MCF 10A (cell line): Measurements from ENCODE around the gene KANK4. TPM values are rescaled to one million over a fixed set of nuclear protein-coding genes. Genes with fewer than 3 reads are reported as not detected.
"Not testable (repeated sequence)": the region's sequence is repeated elsewhere in the genome, so short reads cannot be mapped to it uniquely, and the experiment has no call there.

ENCODE experiments used
- BruUV-seq: library from RNA; stranded (reverse); fragments of 400-500 nt; replicated peaks from 2 replicates; lab custom pipeline; 2021; lab: Mats Ljungman, UMichigan
- CTCF ChIA-PET: fragments of 300-600 bp; sonication (Branson Sonifier 250); formaldehyde crosslinking; extraction: SDS; loops from one replicate; lab custom pipeline; 2021; ENCODE audit warnings: antibody characterized with exemption, inconsistent platforms; lab: Yijun Ruan, JAX
- POLR2A ChIA-PET: fragments of 300-600, 350-650 bp; sonication (Branson Sonifier 250); formaldehyde crosslinking; extraction: SDS; loops from one replicate; lab custom pipeline; 2020; ENCODE audit warnings: antibody characterized with exemption, inconsistent platforms; lab: Yijun Ruan, JAX
- DNase-seq: peaks from one replicate; pipeline ENCODE4 v3.0.0-alpha.2; 2018; ENCODE audit not compliant: unreplicated experiment
- H3K27ac Mint-ChIP-seq: one replicate; pipeline ENCODE4 v1.8.0; 2022; ENCODE audit warnings: mild to moderate bottlenecking, low read depth, mixed read lengths; ENCODE audit not compliant: unreplicated experiment
- H3K27me3 Mint-ChIP-seq: one replicate; pipeline ENCODE4 v1.8.0; 2022; ENCODE audit warnings: mixed read lengths; ENCODE audit not compliant: insufficient read depth, unreplicated experiment
- H3K36me3 Mint-ChIP-seq: one replicate; pipeline ENCODE4 v1.8.0; 2022; ENCODE audit warnings: mild to moderate bottlenecking, moderate library complexity, mixed read lengths; ENCODE audit not compliant: insufficient read depth, unreplicated experiment
- H3K4me1 Mint-ChIP-seq: one replicate; pipeline ENCODE4 v1.8.0; 2022; ENCODE audit warnings: mixed read lengths; ENCODE audit not compliant: insufficient read depth, unreplicated experiment
- H3K4me3 Mint-ChIP-seq: one replicate; pipeline ENCODE4 v1.8.0; 2022; ENCODE audit warnings: mild to moderate bottlenecking, moderate library complexity, mixed read lengths; ENCODE audit not compliant: unreplicated experiment
- H3K9me3 Mint-ChIP-seq: one replicate; pipeline ENCODE4 v1.8.0; 2022; ENCODE audit warnings: mixed read lengths; ENCODE audit not compliant: unreplicated experiment
- CTCF ChIP-seq: fragments of 200-600 bp; IDR thresholded peaks from one replicate; pipeline ENCODE4 v1.8.0; 2022; ENCODE audit warnings: antibody characterized with exemption, mild to moderate bottlenecking; ENCODE audit not compliant: unreplicated experiment
- intact Hi-C: fragments of 100-400 bp; cut with micrococcal nuclease; formaldehyde crosslinking; loops from 2 replicates; pipeline ENCODE4 v1.14.1; 2022
- total RNA-seq: library from RNA; stranded (reverse); gene quantifications from 2 replicates; pipeline ENCODE4 v1.2.3, GENCODE V29; 2022

Gene KANK4
- total RNA-seq, 1 experiment from 2014 or later: 0.51 TPM

DNA sequence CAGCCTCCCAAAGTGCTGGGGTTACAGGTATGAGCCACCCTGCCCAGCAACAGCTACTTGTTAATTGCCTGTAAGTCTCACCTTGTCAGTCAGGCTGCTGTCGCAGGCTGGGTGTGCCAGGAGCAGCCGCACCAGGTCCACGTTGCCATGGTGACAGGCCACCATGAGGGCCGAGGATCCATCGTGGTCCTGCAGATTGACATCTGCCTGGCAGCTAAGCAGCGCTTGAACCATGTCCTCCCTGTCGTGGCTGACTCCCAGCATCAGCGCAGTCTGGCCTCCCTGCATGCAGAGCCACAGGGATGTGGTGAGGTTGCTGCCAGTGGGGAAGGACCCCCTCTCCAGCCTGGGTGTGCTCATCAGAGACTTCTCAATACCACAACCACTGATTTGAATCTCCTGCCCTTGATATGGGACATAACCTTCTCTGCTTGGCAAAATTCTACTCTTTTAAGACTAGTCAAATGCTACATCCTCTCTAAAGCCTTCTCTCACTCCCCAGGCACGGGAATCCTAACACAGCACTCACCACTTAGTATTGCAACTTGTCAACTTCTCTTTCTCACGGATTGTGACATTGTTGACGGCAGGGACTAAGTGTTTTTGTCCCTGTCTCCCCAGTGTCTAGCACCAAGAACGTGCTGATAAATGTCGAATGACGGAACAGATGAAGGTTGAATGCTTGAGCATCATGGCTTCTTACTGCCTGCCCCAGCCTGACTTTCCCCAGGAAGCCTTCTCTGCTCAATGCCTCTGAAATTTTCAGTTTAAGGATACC lies 71.7 kb downstream of the KANK4 start:
- ChIA-PET POLR2A (interaction anchor here (0.8 to 1.4 kb wide), 2 partner anchors 10 to 17 kb away, joined by 3 to 6 read pairs; no protein-coding TSS in a partner anchor), CTCF (interaction anchor here (0.5 to 1.2 kb wide), 2 partner anchors 159 to 165 kb away, joined by 3 read pairs; no protein-coding TSS in a partner anchor)
- Mint-ChIP-seq H3K4me1 (peaks cover 7% of the 10 kb centered on the region), H3K27me3 (no peaks in the 10 kb centered on the region), H3K36me3 (no peaks in the 10 kb centered on the region), H3K4me3 (no peak overlapping the region), H3K9me3 (no peaks in the 10 kb centered on the region), H3K27ac (no peak overlapping the region)
- no peak for TF ChIP-seq CTCF
- no peak for DNase-seq
- intact Hi-C loops: no loop called here
- BruUV-seq: no TSS peak

DNA sequence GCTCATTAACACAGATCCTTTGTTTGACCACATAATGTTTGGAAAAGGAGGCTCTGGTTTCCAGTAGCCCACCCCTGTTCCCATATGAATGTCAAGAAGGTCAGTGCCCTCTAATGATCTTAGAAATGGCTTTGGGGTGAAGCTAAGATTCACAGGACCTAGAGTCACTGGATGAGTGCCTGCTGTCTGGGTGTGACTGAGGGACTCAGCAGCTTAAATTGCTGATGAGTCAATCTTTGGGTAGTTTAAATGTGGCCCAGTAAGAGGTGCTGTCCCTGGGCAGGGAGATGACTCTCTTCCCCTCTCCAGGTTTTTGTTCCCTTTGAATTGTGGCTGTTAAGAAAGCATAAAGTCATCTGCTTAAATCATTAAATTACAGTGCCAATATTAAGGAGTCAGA lies 74.0 kb downstream of the KANK4 start:
- ChIA-PET POLR2A (interaction anchor here (1.2 kb wide), 1 partner anchor 8 kb away, joined by 4 read pairs; no protein-coding TSS in a partner anchor), CTCF (interaction anchor here (0.6 to 1.4 kb wide), 4 partner anchors 18 to 152 kb away, joined by 3 to 4 read pairs (median 4); no protein-coding TSS in a partner anchor)
- peak; percentile 22 for DNase-seq
- no peak overlapping the region for H3K4me3 Mint-ChIP-seq
- BruUV-seq: no TSS peak
- H3K4me1 Mint-ChIP-seq: peaks cover 17% of the 10 kb centered on the region
- H3K36me3 Mint-ChIP-seq: no peaks in the 10 kb centered on the region
- intact Hi-C loops: no loop called here
- TF ChIP-seq CTCF: no peak
- H3K9me3 Mint-ChIP-seq: no peaks in the 10 kb centered on the region
- no peaks in the 10 kb centered on the region for H3K27me3 Mint-ChIP-seq
- H3K27ac Mint-ChIP-seq: no peak overlapping the region

- BruUV-seq, H3K27me3 Mint-ChIP-seq, POLR2A ChIA-PET, H3K27ac Mint-ChIP-seq, H3K4me3 Mint-ChIP-seq, DNase-seq, H3K9me3 Mint-ChIP-seq, H3K36me3 Mint-ChIP-seq, intact Hi-C loops: not testable (repeated sequence)
- peaks cover 17% of the 10 kb centered on the region for H3K4me1 Mint-ChIP-seq
- CTCF ChIA-PET: interaction anchor here (0.5 to 1.4 kb wide), 6 partner anchors 19 to 210 kb away, joined by 3 to 4 read pairs (median 4); no protein-coding TSS in a partner anchor
These were observed 74.9 kb downstream of the KANK4 start for GRCh38 chr1:62244380-62244779.

GRCh38 chr1:62241371-62242131 lies 77.7 kb downstream of the KANK4 start:
- CTCF ChIA-PET: no interaction called here
- Mint-ChIP-seq H3K36me3 (no peaks in the 10 kb centered on the region), H3K4me1 (peaks cover 17% of the 10 kb centered on the region), H3K4me3 (no peak overlapping the region), H3K27ac (no peak overlapping the region), H3K27me3 (no peaks in the 10 kb centered on the region), H3K9me3 (no peaks in the 10 kb centered on the region)
- no peak for TF ChIP-seq CTCF
- POLR2A ChIA-PET: no interaction called here
- BruUV-seq: no TSS peak
- peak; percentile 39 for DNase-seq
- intact Hi-C loops: no loop called here
